ENCODE data around the gene NPHP1.
"Not testable (repeated sequence)": the region's sequence is repeated elsewhere in the genome, so short reads cannot be mapped to it uniquely, and the experiment has no call there.

NPHP1 gene

GRCh38 chr2:110126906-110127305, 77.9 kb downstream of the NPHP1 start:
- DNase-seq (ENCODE audit: low spot score): peak; percentile 57

- no peak for DNase-seq (ENCODE audit: low spot score)
Observed at GRCh38 chr2:110126086-110126773, 78.6 kb downstream of the NPHP1 start.

GRCh38 chr2:110124939-110125691, 79.7 kb downstream of the NPHP1 start:
- no peak for DNase-seq (ENCODE audit: low spot score)

- no peak for DNase-seq (ENCODE audit: low spot score)
Observed at GRCh38 chr2:110124038-110124825, 80.6 kb downstream of the NPHP1 start.

- DNase-seq (ENCODE audit: low spot score): no peak
Observed at GRCh38 chr2:110121592-110121991, 83.2 kb downstream of the NPHP1 start.

- no peak for DNase-seq (ENCODE audit: low spot score)
Observed at GRCh38 chr2:110121052-110121334, 83.8 kb downstream of the NPHP1 start.

- DNase-seq (ENCODE audit: low spot score): no peak
Observed at GRCh38 chr2:110120171-110121051, 84.4 kb downstream of the NPHP1 start.

GRCh38 chr2:110116033-110116710, 88.6 kb downstream of the NPHP1 start:
- peak; percentile 15 for DNase-seq (ENCODE audit: low spot score)

- DNase-seq (ENCODE audit: low spot score): no peak
Observed at GRCh38 chr2:110115291-110116032, 89.4 kb downstream of the NPHP1 start, which contains the start of gene MALL. TSS of gene MALL (minus strand) at chr2:110115822. CDS start at chr2:110115792, 30 bp downstream.

GRCh38 chr2:110114831-110115255, 90.0 kb downstream of the NPHP1 start:
- no peak for DNase-seq (ENCODE audit: low spot score)

GRCh38 chr2:110113961-110114591, 90.7 kb downstream of the NPHP1 start:
- DNase-seq (ENCODE audit: low spot score): no peak

- not testable (repeated sequence) for DNase-seq (ENCODE audit: low spot score)
Observed at GRCh38 chr2:110108291-110108690, 96.5 kb downstream of the NPHP1 start.

GRCh38 chr2:110107092-110108079, 97.4 kb downstream of the NPHP1 start:
- DNase-seq (ENCODE audit: low spot score): no peak

- no peak for DNase-seq (ENCODE audit: low spot score)
Observed at GRCh38 chr2:110106642-110107041, 98.2 kb downstream of the NPHP1 start.

- DNase-seq (ENCODE audit: low spot score): no peak
Observed at GRCh38 chr2:110105608-110106467, 99.0 kb downstream of the NPHP1 start.

GRCh38 chr2:110105183-110105582, 99.6 kb downstream of the NPHP1 start:
- DNase-seq (ENCODE audit: low spot score): no peak

- no peak for DNase-seq (ENCODE audit: low spot score)
Observed at GRCh38 chr2:110104025-110104771, 100.6 kb downstream of the NPHP1 start.
